ENCODE results near the gene ABCC1. TPM values are rescaled to one million over a fixed set of nuclear protein-coding genes. Genes with fewer than 3 reads are reported as not detected.

The ABCC1 gene
- polyA plus RNA-seq, 3 donors, result 1.4 to 23.6 (median 3.0) TPM

DNA sequence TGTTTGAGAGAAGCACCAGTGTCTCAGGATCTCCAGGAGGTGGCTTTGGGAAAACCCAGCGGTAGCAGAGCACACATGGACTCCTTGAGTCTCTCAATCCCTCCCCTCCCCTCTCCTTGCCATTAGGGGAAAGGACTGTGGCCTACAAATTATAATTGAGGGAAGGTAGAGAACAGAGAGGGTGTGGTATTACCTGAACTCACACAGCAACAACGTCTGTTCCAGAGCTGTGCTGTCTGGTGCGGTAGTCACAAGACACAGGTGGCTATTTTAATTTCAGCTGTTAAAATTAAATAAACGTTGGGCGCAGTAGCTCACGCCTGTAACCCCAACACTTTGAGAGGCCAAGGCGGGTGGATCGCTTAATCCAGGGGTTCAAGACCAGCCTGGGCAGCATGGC is 163.7 kb downstream of the ABCC1 start:
- Histone ChIP-seq H3K4me3 (replicated peaks in 1 of 3; ENCODE audit: low read depth in 2 of 3, low read length in 3 of 3) (no peak overlapping the region), H3K4me1 (ENCODE audit: control insufficient read depth in 1 of 2, insufficient read depth in 2 of 2, low read length in 2 of 2) (no peaks in the 10 kb centered on the region), H2AFZ (ENCODE audit: insufficient read depth, low read depth, low read length, poor library complexity, severe bottlenecking) (no peak overlapping the region), H3K4me2 (replicated peaks; ENCODE audit: extremely low read depth, low read length, poor library complexity, severe bottlenecking) (no peak overlapping the region), H3K36me3 (replicated peaks in 1 of 2; ENCODE audit: control insufficient read depth in 1 of 2, insufficient read depth in 2 of 2, low read length in 2 of 2) (peaks cover 83 to 100% of the 10 kb centered on the region in 2 donors), H3K79me2 (ENCODE audit: insufficient read depth, low read length) (no peaks in the 10 kb centered on the region), H3K9me3 (replicated peaks in 1 of 2; ENCODE audit: control insufficient read depth in 1 of 2, insufficient read depth in 1 of 2, low read length in 2 of 2) (peaks cover 17% of the 10 kb centered on the region in 2 donors), H3K9ac (ENCODE audit: insufficient read depth, low read length, poor library complexity, severe bottlenecking) (no peak overlapping the region), H4K20me1 (ENCODE audit: insufficient read depth, low read length) (no peaks in the 10 kb centered on the region), H3K27ac (ENCODE audit: low read depth in 1 of 2, low read length in 2 of 2) (no peak overlapping the region), H3K27me3 (ENCODE audit: control insufficient read depth in 2 of 2, insufficient read depth in 2 of 2, low read length in 2 of 2) (no peaks in the 10 kb centered on the region)
- Mint-ChIP-seq H3K27ac (no peak overlapping the region), H3K9me3 (peaks cover 11 to 24% (median 19%) of the 10 kb centered on the region in 7 donors), H3K4me3 (no peak overlapping the region), H3K36me3 (peaks cover 88 to 97% of the 10 kb centered on the region in 2 donors), H3K4me1 (no peaks in the 10 kb centered on the region), H3K27me3 (ENCODE audit: low read depth in 3 of 3) (peaks cover 0 to 1% (median 0%) of the 10 kb centered on the region in 3 donors)
- intact Hi-C loops (cut with micrococcal nuclease), result loop anchor here in 1 of 2 donors (10.0 kb wide), 1 partner anchor 62 kb away; no protein-coding TSS in a partner anchor
- WGBS (ENCODE audit: insufficient coverage), result 94% methylated on average over 7 of the region's 8 CpGs
- TF ChIP-seq, protein P1, sequence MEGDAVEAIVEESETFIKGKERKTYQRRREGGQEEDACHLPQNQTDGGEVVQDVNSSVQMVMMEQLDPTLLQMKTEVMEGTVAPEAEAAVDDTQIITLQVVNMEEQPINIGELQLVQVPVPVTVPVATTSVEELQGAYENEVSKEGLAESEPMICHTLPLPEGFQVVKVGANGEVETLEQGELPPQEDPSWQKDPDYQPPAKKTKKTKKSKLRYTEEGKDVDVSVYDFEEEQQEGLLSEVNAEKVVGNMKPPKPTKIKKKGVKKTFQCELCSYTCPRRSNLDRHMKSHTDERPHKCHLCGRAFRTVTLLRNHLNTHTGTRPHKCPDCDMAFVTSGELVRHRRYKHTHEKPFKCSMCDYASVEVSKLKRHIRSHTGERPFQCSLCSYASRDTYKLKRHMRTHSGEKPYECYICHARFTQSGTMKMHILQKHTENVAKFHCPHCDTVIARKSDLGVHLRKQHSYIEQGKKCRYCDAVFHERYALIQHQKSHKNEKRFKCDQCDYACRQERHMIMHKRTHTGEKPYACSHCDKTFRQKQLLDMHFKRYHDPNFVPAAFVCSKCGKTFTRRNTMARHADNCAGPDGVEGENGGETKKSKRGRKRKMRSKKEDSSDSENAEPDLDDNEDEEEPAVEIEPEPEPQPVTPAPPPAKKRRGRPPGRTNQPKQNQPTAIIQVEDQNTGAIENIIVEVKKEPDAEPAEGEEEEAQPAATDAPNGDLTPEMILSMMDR (IDR thresholded peaks at IDR 0.05), result no peak
- DNase-seq, result no peak

- Mint-ChIP-seq H3K36me3 (peaks cover 88 to 96% of the 10 kb centered on the region in 2 donors), H3K27me3 (ENCODE audit: low read depth in 3 of 3) (peaks cover 0 to 3% (median 3%) of the 10 kb centered on the region in 3 donors), H3K9me3 (peaks cover 15 to 31% (median 24%) of the 10 kb centered on the region in 7 donors), H3K4me3 (no peak overlapping the region), H3K27ac (no peak overlapping the region), H3K4me1 (peaks cover 12% of the 10 kb centered on the region)
- intact Hi-C loops (cut with micrococcal nuclease), result loop anchor here in 1 of 2 donors (10.0 kb wide), 1 partner anchor 58 kb away; no protein-coding TSS in a partner anchor
- no peaks in the 10 kb centered on the region for H3K79me2 ChIP-seq (ENCODE audit: insufficient read depth, low read length)
- no peaks in the 10 kb centered on the region for H3K4me1 ChIP-seq (ENCODE audit: control insufficient read depth in 1 of 2, insufficient read depth in 2 of 2, low read length in 2 of 2)
- peaks cover 21 to 22% of the 10 kb centered on the region in 2 donors for H3K9me3 ChIP-seq (replicated peaks in 1 of 2; ENCODE audit: control insufficient read depth in 1 of 2, insufficient read depth in 1 of 2, low read length in 2 of 2)
- peaks cover 72 to 99% of the 10 kb centered on the region in 2 donors for H3K36me3 ChIP-seq (replicated peaks in 1 of 2; ENCODE audit: control insufficient read depth in 1 of 2, insufficient read depth in 2 of 2, low read length in 2 of 2)
- H3K4me3 ChIP-seq (replicated peaks in 1 of 3; ENCODE audit: low read depth in 2 of 3, low read length in 3 of 3), result no peak overlapping the region
- TF ChIP-seq, protein P1 (IDR thresholded peaks at IDR 0.05), result no peak
- no peak overlapping the region for H3K4me2 ChIP-seq (replicated peaks; ENCODE audit: extremely low read depth, low read length, poor library complexity, severe bottlenecking)
- H4K20me1 ChIP-seq (ENCODE audit: insufficient read depth, low read length), result peaks cover 16% of the 10 kb centered on the region
- H3K27ac ChIP-seq (ENCODE audit: low read depth in 1 of 2, low read length in 2 of 2), result no peak overlapping the region
- no peak overlapping the region for H3K9ac ChIP-seq (ENCODE audit: insufficient read depth, low read length, poor library complexity, severe bottlenecking)
- WGBS (ENCODE audit: insufficient coverage), result no CpG with 5 or more reads among the region's 7 CpGs
- H3K27me3 ChIP-seq (ENCODE audit: control insufficient read depth in 2 of 2, insufficient read depth in 2 of 2, low read length in 2 of 2), result no peaks in the 10 kb centered on the region
- H2AFZ ChIP-seq (ENCODE audit: insufficient read depth, low read depth, low read length, poor library complexity, severe bottlenecking), result no peak overlapping the region
- DNase-seq, result no peak
Measured at GRCh38 chr16:16116841-16117240, 167.4 kb downstream of the ABCC1 start.
